ENCODE measurements around the gene PSMC1.

PSMC1 gene

DNA sequence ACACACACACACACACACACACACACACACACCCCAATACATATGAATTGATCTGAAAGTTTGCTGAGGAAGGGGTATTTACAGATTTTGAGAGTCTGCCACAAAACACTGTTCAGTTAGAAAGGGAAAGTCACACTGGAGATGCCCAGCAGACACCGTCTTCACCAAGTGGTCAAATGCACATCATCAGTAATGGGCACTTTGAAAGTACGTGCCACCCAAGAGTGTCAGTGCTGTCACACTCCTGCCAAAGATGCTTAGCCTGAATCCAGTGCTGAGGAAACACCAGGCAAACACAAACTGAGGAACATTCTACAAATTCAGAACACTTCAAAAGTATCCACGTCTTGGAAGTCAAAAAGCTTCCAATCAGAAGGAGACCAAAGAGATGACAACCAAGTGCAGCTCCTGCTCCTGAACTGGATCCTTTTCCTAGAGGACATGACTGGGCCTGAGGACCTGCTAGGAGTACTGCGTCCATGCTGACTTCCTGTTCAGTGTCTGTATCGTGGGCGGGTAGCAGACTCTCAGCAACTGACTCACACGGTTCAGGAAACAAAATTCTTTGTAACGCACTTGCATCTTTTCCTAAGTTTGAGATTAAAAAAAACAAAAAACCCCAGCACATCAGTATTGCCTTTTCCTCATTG lies 18.6 kb downstream of the PSMC1 start:
- H3K79me2 ChIP-seq (ENCODE audit: insufficient read depth, low read length) = no peaks in the 10 kb centered on the region
- H4K20me1 ChIP-seq (ENCODE audit: low read depth, low read length) = no peaks in the 10 kb centered on the region
- H3F3A ChIP-seq (ENCODE audit: insufficient read depth) = no peaks in the 10 kb centered on the region
- H3K4me2 ChIP-seq (ENCODE audit: low read depth, low read length, poor library complexity, severe bottlenecking) = no peak overlapping the region
- H3K27ac ChIP-seq (ENCODE audit: low read depth, low read length) = no peak overlapping the region
- peaks cover 14% of the 10 kb centered on the region; the same call in 1 of the 2 replicates for H3K36me3 ChIP-seq (ENCODE audit: low read length)
- H3K9ac ChIP-seq (ENCODE audit: low read length) = no peak overlapping the region
- no peak for TF ChIP-seq EZH2phosphoT487 (conservative IDR thresholded peaks at IDR 0.05; ENCODE audit: low read length)
- TF ChIP-seq, protein P1, sequence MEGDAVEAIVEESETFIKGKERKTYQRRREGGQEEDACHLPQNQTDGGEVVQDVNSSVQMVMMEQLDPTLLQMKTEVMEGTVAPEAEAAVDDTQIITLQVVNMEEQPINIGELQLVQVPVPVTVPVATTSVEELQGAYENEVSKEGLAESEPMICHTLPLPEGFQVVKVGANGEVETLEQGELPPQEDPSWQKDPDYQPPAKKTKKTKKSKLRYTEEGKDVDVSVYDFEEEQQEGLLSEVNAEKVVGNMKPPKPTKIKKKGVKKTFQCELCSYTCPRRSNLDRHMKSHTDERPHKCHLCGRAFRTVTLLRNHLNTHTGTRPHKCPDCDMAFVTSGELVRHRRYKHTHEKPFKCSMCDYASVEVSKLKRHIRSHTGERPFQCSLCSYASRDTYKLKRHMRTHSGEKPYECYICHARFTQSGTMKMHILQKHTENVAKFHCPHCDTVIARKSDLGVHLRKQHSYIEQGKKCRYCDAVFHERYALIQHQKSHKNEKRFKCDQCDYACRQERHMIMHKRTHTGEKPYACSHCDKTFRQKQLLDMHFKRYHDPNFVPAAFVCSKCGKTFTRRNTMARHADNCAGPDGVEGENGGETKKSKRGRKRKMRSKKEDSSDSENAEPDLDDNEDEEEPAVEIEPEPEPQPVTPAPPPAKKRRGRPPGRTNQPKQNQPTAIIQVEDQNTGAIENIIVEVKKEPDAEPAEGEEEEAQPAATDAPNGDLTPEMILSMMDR (IDR thresholded peaks at IDR 0.05; ENCODE audit: insufficient read depth, low read length, poor library complexity, severe bottlenecking) = no peak
- no peaks in the 10 kb centered on the region for H3K27me3 ChIP-seq (ENCODE audit: low read length)
- no peaks in the 10 kb centered on the region for H3K9me3 ChIP-seq (ENCODE audit: insufficient read depth, low read length)
- H2AFZ ChIP-seq (ENCODE audit: low read depth, low read length, severe bottlenecking) = no peak overlapping the region
- no peaks in the 10 kb centered on the region for H3K9me2 ChIP-seq (replicated peaks; ENCODE audit: insufficient read depth, low read length)
- H3K4me3 ChIP-seq (ENCODE audit: insufficient read depth, low read length, poor library complexity, severe bottlenecking) = no peak overlapping the region

DNA sequence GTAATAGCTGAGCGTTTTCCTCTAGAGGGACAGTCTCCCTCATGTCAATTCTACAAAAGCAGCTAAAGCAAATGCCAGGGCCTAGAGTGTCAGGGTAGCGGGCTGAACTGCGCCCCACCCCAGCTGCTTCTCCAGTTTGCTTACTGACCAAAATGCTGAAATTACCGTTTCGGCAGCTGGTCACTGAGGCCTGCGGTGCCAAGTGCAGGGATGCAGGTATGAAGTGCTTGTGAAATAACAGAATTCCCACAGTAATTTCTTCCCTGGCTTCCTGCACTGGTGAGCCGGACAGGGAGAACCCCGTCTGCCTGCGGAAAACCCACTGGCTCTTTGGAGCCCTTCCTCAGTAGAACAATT lies 19.1 kb downstream of the PSMC1 start:
- Histone ChIP-seq H4K20me1 (ENCODE audit: low read depth, low read length) (no peaks in the 10 kb centered on the region), H3K27me3 (ENCODE audit: low read length) (no peaks in the 10 kb centered on the region), H3K36me3 (ENCODE audit: low read length) (peaks cover 14% of the 10 kb centered on the region; the same call in 1 of the 2 replicates), H2AFZ (ENCODE audit: low read depth, low read length, severe bottlenecking) (no peak overlapping the region), H3K9me2 (replicated peaks; ENCODE audit: insufficient read depth, low read length) (no peaks in the 10 kb centered on the region), H3F3A (ENCODE audit: insufficient read depth) (no peaks in the 10 kb centered on the region), H3K4me2 (ENCODE audit: low read depth, low read length, poor library complexity, severe bottlenecking) (no peak overlapping the region), H3K9ac (ENCODE audit: low read length) (no peak overlapping the region), H3K4me3 (ENCODE audit: insufficient read depth, low read length, poor library complexity, severe bottlenecking) (no peak overlapping the region), H3K79me2 (ENCODE audit: insufficient read depth, low read length) (no peaks in the 10 kb centered on the region), H3K27ac (ENCODE audit: low read depth, low read length) (no peak overlapping the region), H3K9me3 (ENCODE audit: insufficient read depth, low read length) (no peaks in the 10 kb centered on the region)
- TF ChIP-seq EZH2phosphoT487 (conservative IDR thresholded peaks at IDR 0.05; ENCODE audit: low read length) = no peak
- TF ChIP-seq, protein P1 (IDR thresholded peaks at IDR 0.05; ENCODE audit: insufficient read depth, low read length, poor library complexity, severe bottlenecking) = no peak

DNA sequence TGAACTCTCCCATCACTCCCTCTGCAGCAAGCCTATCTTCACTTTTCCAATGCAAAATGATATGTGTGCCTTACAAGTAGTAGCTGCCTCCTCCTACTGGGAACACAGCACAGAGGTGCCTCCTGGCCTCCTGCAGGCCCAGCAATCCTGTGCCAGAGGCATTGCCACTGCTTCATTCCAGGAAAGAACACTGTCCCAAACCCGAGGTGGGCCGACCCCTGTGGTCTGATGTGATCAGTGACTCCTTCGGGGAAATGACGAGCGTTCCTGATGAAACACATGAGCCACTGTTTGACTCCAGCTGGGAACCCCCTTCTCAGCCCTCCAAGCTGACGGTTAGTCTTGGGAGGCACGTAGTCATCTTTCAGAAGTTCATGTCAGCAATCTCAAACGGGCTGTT lies 19.5 kb downstream of the PSMC1 start:
- TF ChIP-seq, protein P1 (IDR thresholded peaks at IDR 0.05; ENCODE audit: insufficient read depth, low read length, poor library complexity, severe bottlenecking) = no peak
- TF ChIP-seq EZH2phosphoT487 (conservative IDR thresholded peaks at IDR 0.05; ENCODE audit: low read length) = no peak
- no peaks in the 10 kb centered on the region for H4K20me1 ChIP-seq (ENCODE audit: low read depth, low read length)
- H3K9me3 ChIP-seq (ENCODE audit: insufficient read depth, low read length) = no peaks in the 10 kb centered on the region
- H3K27me3 ChIP-seq (ENCODE audit: low read length) = no peaks in the 10 kb centered on the region
- H3K79me2 ChIP-seq (ENCODE audit: insufficient read depth, low read length) = no peaks in the 10 kb centered on the region
- no peak overlapping the region for H3K4me2 ChIP-seq (ENCODE audit: low read depth, low read length, poor library complexity, severe bottlenecking)
- H3F3A ChIP-seq (ENCODE audit: insufficient read depth) = no peaks in the 10 kb centered on the region
- H2AFZ ChIP-seq (ENCODE audit: low read depth, low read length, severe bottlenecking) = no peak overlapping the region
- peaks cover 12% of the 10 kb centered on the region; the same call in 1 of the 2 replicates for H3K36me3 ChIP-seq (ENCODE audit: low read length)
- H3K9ac ChIP-seq (ENCODE audit: low read length) = no peak overlapping the region
- no peak overlapping the region for H3K4me3 ChIP-seq (ENCODE audit: insufficient read depth, low read length, poor library complexity, severe bottlenecking)
- no peak overlapping the region for H3K27ac ChIP-seq (ENCODE audit: low read depth, low read length)
- H3K9me2 ChIP-seq (replicated peaks; ENCODE audit: insufficient read depth, low read length) = no peaks in the 10 kb centered on the region
